GM20431 (cell line): Measurements from ENCODE around the gene RBFOX2.
"Not testable (repeated sequence)": the region's sequence is repeated elsewhere in the genome, so short reads cannot be mapped to it uniquely, and the experiment has no call there.

ENCODE experiments used
- in situ Hi-C: fragments of 300-500 bp; cut with MseI, MboI; formaldehyde crosslinking; loops from one replicate; pipeline ENCODE4 v1.15.0; 2020; ENCODE audit warnings: low sequenced_read_pairs; ENCODE audit not compliant: unreplicated experiment

RBFOX2 gene, protein sequence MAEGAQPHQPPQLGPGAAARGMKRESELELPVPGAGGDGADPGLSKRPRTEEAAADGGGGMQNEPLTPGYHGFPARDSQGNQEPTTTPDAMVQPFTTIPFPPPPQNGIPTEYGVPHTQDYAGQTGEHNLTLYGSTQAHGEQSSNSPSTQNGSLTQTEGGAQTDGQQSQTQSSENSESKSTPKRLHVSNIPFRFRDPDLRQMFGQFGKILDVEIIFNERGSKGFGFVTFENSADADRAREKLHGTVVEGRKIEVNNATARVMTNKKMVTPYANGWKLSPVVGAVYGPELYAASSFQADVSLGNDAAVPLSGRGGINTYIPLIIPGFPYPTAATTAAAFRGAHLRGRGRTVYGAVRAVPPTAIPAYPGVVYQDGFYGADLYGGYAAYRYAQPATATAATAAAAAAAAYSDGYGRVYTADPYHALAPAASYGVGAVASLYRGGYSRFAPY

GRCh38 chr22:36028646-36029405 is at the start of gene RBFOX2:
Gene RBFOX2, minus strand, starts transcription at chr22:36028824. Its CDS starts 399 bp downstream, at chr22:36028425.
- in situ Hi-C loops = no loop called here

DNA sequence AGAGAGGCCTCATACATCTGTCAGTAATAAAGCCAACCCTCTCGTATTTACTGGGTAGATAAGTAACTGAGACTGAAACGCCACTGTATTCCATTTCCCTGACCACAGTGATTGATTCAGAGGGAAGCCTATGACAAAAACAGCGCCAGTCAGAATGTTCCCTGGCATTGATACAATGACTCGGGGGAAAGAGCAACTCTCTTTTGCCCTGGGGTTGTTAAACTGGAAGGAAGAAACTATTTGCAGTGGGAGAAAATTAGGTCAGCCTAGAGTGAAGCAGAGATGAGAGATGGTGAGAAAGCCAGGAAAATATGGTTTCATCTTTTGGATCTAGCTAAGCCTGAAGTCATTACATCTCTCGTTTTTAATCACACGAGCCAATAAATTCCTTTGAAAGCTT is 48.6 kb upstream of the RBFOX2 start:
- in situ Hi-C loops = no loop called here

GRCh38 chr22:36075724-36076123 is 47.1 kb upstream of the RBFOX2 start:
- in situ Hi-C loops = no loop called here

DNA sequence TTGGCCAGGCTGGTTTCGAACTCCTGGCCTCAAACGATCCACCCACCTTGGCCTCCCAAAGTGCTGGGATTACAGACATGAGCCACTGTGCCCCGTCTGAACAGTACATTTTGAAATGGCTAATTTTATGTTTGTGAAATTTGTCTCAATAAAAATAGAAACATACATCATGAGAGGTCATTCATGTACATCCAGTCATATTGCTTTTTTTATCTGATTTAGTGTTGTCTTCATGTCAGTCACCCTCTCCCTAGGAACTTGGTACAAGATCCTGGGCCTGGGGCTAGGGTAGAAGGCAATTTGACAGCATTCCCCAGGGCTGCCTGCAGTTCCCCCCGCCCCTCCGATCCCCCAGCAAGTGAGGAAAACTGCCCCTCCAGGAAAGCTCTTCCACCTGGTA is 46.6 kb upstream of the RBFOX2 start:
- in situ Hi-C loops = no loop called here

- in situ Hi-C loops = no loop called here
These were observed 44.9 kb upstream of the RBFOX2 start for GRCh38 chr22:36073476-36073875.

- in situ Hi-C loops = not testable (repeated sequence)
These were observed 42.0 kb upstream of the RBFOX2 start for GRCh38 chr22:36070645-36071044.

- in situ Hi-C loops = no loop called here
These were observed 40.7 kb upstream of the RBFOX2 start for GRCh38 chr22:36069368-36069767.

- in situ Hi-C loops = no loop called here
These were observed 40.2 kb upstream of the RBFOX2 start for GRCh38 chr22:36068776-36069344.

DNA sequence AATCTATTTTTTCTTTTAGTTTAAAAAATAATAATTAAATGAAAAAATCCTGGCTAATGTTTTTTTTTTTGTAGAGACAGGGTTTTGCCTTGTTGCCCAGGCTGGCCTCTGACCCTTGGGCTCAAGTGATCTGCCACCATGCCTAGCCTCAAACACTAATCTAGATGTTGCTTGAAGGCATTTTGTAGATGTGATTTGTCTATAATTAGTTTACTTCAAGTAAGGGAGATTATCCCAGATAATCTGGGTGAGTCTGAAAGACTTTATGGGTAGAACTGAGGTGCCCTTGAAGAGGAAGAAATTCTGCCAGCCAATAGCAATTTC is 38.6 kb upstream of the RBFOX2 start:
- in situ Hi-C loops = no loop called here

DNA sequence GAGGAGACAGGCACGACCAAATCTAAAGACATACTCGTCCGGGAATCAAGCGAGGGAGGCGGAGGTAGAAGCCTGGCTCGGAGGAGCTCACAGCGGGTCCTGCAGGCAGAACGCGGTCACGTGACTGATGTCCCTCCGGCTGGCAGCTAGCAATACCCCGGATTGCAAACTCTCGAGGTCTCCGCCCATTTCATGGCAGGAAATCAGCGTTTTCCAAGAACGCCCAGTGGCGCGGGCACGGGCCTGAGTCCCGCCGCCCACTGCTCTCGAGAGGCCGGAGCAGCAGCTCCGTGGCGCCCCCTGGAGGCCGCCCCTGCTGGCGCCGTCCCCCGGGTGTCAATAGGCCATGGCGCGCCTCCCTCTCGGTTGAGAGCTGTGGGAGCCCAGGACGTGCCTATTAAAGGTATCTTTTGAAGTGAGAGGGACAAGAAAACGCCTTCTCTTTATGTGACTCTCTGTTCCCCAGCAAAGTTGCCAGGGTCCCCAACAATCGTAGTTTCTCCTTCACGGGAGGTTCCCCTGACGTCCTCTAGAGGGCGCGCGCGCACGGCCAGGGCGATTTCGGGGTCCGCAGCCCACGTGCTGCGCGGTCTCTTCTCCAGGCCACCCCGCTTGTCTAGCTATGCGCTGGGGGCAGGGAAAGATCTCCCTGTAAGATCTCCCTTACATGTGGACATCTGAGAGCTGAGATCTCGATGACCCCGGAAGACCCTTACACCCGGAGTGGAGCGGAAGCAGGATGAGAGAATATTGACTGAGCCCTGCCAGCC is 37.3 kb upstream of the RBFOX2 start:
- in situ Hi-C loops = no loop called here

DNA sequence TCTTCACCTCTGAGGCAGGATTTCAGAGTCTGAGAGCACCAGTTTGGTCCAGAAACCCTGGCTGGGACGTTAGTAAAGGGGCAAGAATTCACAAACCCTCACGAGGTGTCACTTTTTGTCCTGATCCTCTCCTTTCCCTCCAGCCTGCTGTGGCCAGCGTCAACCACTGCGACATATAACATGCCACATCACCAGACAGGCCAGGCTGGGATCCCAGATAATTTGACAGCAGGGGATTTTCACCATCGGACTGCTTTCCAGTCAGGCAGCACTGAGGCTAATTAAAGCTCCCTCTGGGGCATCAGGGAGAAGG is 36.8 kb upstream of the RBFOX2 start:
- in situ Hi-C loops = no loop called here

DNA sequence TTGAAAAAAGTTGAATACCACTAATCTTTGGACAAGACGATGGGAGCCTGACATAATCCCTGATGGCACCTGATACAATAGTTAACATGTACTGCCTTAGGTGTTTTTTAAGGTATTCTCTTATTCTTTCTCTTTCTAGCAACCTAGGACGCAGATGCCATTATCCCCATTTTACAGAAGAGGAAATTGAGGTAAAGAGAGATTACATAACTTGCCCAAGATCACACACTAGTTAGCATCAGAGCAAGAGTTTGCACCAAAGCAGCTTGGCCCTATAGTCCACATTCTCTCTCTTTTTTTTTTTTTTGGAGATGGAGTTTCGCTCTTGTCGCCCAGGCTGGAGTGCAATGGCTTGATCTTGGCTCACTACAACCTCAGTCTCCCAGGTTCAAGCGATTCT is 35.7 kb upstream of the RBFOX2 start:
- in situ Hi-C loops = no loop called here

DNA sequence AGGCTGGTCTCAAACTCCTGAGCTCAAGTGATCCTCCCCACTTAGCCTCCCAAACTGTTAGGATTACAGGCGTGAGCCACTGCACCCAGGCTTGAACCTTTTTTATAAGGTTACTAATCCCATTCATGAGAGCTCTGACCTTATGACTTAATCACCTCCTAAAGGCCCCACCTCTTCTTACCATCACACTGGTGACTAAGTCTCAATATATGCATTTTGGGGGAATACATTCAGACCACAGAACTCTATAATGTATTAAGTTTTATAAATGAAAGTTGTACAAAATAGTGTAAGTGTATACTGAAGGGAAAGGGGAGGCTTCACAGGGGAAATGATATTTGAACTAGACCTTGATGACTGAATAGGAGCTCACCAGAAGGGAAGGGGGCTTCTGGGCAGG is 28.4 kb upstream of the RBFOX2 start:
- in situ Hi-C loops = no loop called here

GRCh38 chr22:36055376-36056295 is 27.0 kb upstream of the RBFOX2 start:
- in situ Hi-C loops = no loop called here

GRCh38 chr22:36054446-36054845 is 25.8 kb upstream of the RBFOX2 start:
- in situ Hi-C loops = not testable (repeated sequence)

- in situ Hi-C loops = no loop called here
These were observed 24.9 kb upstream of the RBFOX2 start for GRCh38 chr22:36053242-36054147.

GRCh38 chr22:36052505-36052941 is 23.9 kb upstream of the RBFOX2 start:
- in situ Hi-C loops = no loop called here

- in situ Hi-C loops = no loop called here
These were observed 21.0 kb upstream of the RBFOX2 start for GRCh38 chr22:36049678-36049997.
